OCI-LY7 (cell line): Measurements from ENCODE around the gene ANKRA2. TPM values are rescaled to one million over a fixed set of nuclear protein-coding genes. Genes with fewer than 3 reads are reported as not detected.

Source experiments
- BruUV-seq: library from RNA; stranded (reverse); fragments of 400-500 nt; replicated peaks from 2 replicates; lab custom pipeline; 2021; lab: Mats Ljungman, UMichigan
- CTCF ChIA-PET: fragments of 300-600 bp; sonication (Branson Sonifier 250); formaldehyde crosslinking; loops from one replicate; lab custom pipeline; 2022; ENCODE audit warnings: antibody characterized with exemption; ENCODE audit not compliant: unreplicated experiment; lab: Charles Lee
- POLR2A ChIA-PET: fragments of 300-600 bp; sonication (Branson Sonifier 250); formaldehyde crosslinking; loops from one replicate; lab custom pipeline; 2022; ENCODE audit warnings: antibody characterized with exemption; lab: Charles Lee
- DNase-seq: peaks from one replicate; pipeline ENCODE4 v3.0.0-alpha.2; 2015; ENCODE audit warnings: low spot score
- H2AFZ ChIP-seq: fragments of 200-600 bp; sonication (generic), shearing (Covaris generic); 2 replicates; pipeline ENCODE4 v1.6.1; 2014; ENCODE audit warnings: mild to moderate bottlenecking, antibody characterized with exemption, low read length, moderate library complexity
- H3K27ac ChIP-seq: fragments of 200-600 bp; sonication (generic); 2 replicates; pipeline ENCODE4 v1.5.1; 2014; ENCODE audit warnings: mixed run types, low read depth, mild to moderate bottlenecking, moderate library complexity, low read length, inconsistent platforms; ENCODE audit not compliant: poor library complexity, severe bottlenecking
- H3K36me3 ChIP-seq: fragments of 200-600 bp; sonication (generic); 2 replicates; pipeline ENCODE4 v1.6.1; 2014; ENCODE audit warnings: mild to moderate bottlenecking, antibody characterized with exemption, low read length, moderate library complexity, mixed read lengths; ENCODE audit not compliant: insufficient read depth
- H3K4me1 ChIP-seq: fragments of 200-600 bp; sonication (generic); 2 replicates; pipeline ENCODE4 v1.5.1; 2014; ENCODE audit warnings: mild to moderate bottlenecking, low read length; ENCODE audit not compliant: insufficient read depth, poor library complexity, severe bottlenecking
- H3K4me2 ChIP-seq: fragments of 200-600 bp; sonication (generic); 2 replicates; pipeline ENCODE4 v1.6.1; 2014; ENCODE audit warnings: mild to moderate bottlenecking, low read length
- H3K4me3 ChIP-seq: fragments of 200-600 bp; sonication (generic); 2 replicates; pipeline ENCODE4 v1.5.1; 2014; ENCODE audit warnings: mild to moderate bottlenecking, low read depth, low read length; ENCODE audit not compliant: poor library complexity, severe bottlenecking
- H3K79me2 ChIP-seq: fragments of 200-600 bp; sonication (generic); 2 replicates; pipeline ENCODE4 v1.6.1; 2016; ENCODE audit warnings: low read depth, mild to moderate bottlenecking, low read length, moderate library complexity, mixed read lengths; ENCODE audit not compliant: insufficient read depth
- H3K9me2 ChIP-seq: fragments of 200-600 bp; sonication (generic); 2 replicates; pipeline ENCODE4 v1.6.1; 2016; ENCODE audit warnings: mild to moderate bottlenecking, low read length, mixed read lengths; ENCODE audit not compliant: insufficient read depth
- H3K9me3 ChIP-seq: fragments of 200-600 bp; sonication (generic); 2 replicates; pipeline ENCODE4 v1.6.1; 2014; ENCODE audit warnings: mild to moderate bottlenecking, mixed run types, low read length, mixed read lengths
- H4K20me1 ChIP-seq: fragments of 200-600 bp; sonication (generic); 2 replicates; pipeline ENCODE4 v1.6.1; 2014; ENCODE audit warnings: mild to moderate bottlenecking, antibody characterized with exemption, low read length, moderate library complexity, mixed read lengths; ENCODE audit not compliant: insufficient read depth
- CTCF ChIP-seq: fragments of 200-600 bp; sonication (generic); conservative IDR thresholded peaks from 2 replicates; pipeline ENCODE4 v1.5.1; 2014; ENCODE audit warnings: mild to moderate bottlenecking, antibody characterized with exemption, low read length, moderate library complexity, mixed read lengths
- EZH2phosphoT487 ChIP-seq: fragments of 200-600 bp; sonication (generic); IDR thresholded peaks from 2 replicates; pipeline ENCODE4 v1.6.1; 2018; ENCODE audit warnings: low read depth, borderline replicate concordance, mild to moderate bottlenecking, mixed run types, antibody characterized with exemption, low read length, moderate library complexity, mixed read lengths
- intact Hi-C: fragments of 100-400 bp; cut with micrococcal nuclease; formaldehyde crosslinking; loops from one replicate; pipeline ENCODE4 v1.10.0; 2022; ENCODE audit not compliant: unreplicated experiment
- total RNA-seq, 2 experiments: library from RNA; depleted of rRNA in 1 of 2; stranded (reverse); fragments of >200 nt in 1 of 2; shearing (Covaris generic) in 1 of 2; gene quantifications; 2 replicates each; pipeline ENCODE4 v1.2.3, GENCODE V29; 2014 to 2022

The ANKRA2 gene
- total RNA-seq, 2 experiments from 2014 or later = 13.1 to 17.5 TPM

- Histone ChIP-seq H3K27ac (no peak overlapping the region), H3K36me3 (no peaks in the 10 kb centered on the region), H4K20me1 (no peaks in the 10 kb centered on the region), H3K4me3 (no peak overlapping the region), H3K4me1 (no peaks in the 10 kb centered on the region), H3K9me2 (no peaks in the 10 kb centered on the region), H2AFZ (no peak overlapping the region), H3K4me2 (no peak overlapping the region), H3K79me2 (no peaks in the 10 kb centered on the region), H3K9me3 (no peaks in the 10 kb centered on the region)
- intact Hi-C loops = no loop called here
- POLR2A ChIA-PET = interaction anchor here (0.6 kb wide), 1 partner anchor 136 kb away, joined by 3 read pairs; no protein-coding TSS in a partner anchor
- BruUV-seq = no TSS peak
- CTCF ChIA-PET = no interaction called here
- no peak for DNase-seq
- TF ChIP-seq CTCF (no peak), EZH2phosphoT487 (no peak)
Observed at GRCh38 chr5:73542020-73542419, 23.4 kb downstream of the ANKRA2 start.

GRCh38 chr5:73540192-73540591, 25.2 kb downstream of the ANKRA2 start:
- BruUV-seq = no TSS peak
- no peak overlapping the region for H3K4me3 ChIP-seq
- ChIA-PET CTCF (no interaction called here), POLR2A (no interaction called here)
- no peaks in the 10 kb centered on the region for H4K20me1 ChIP-seq
- H2AFZ ChIP-seq = no peak overlapping the region
- no peak for DNase-seq
- H3K27ac ChIP-seq = no peak overlapping the region
- no peaks in the 10 kb centered on the region for H3K36me3 ChIP-seq
- no peaks in the 10 kb centered on the region for H3K9me3 ChIP-seq
- no peaks in the 10 kb centered on the region for H3K79me2 ChIP-seq
- no peaks in the 10 kb centered on the region for H3K4me1 ChIP-seq
- H3K4me2 ChIP-seq = no peak overlapping the region
- intact Hi-C loops = no loop called here
- TF ChIP-seq EZH2phosphoT487 = no peak
- no peak for TF ChIP-seq CTCF
- H3K9me2 ChIP-seq = no peaks in the 10 kb centered on the region

- TF ChIP-seq CTCF (no peak), EZH2phosphoT487 (no peak)
- BruUV-seq = no TSS peak
- Histone ChIP-seq H3K4me3 (no peak overlapping the region), H3K9me2 (no peaks in the 10 kb centered on the region), H3K9me3 (no peaks in the 10 kb centered on the region), H3K36me3 (no peaks in the 10 kb centered on the region), H4K20me1 (no peaks in the 10 kb centered on the region), H3K79me2 (no peaks in the 10 kb centered on the region), H3K4me1 (no peaks in the 10 kb centered on the region), H3K27ac (no peak overlapping the region), H2AFZ (no peak overlapping the region), H3K4me2 (no peak overlapping the region)
- ChIA-PET CTCF (no interaction called here), POLR2A (interaction anchor here (0.8 kb wide), 1 partner anchor 429 kb away, joined by 3 read pairs; no protein-coding TSS in a partner anchor)
- intact Hi-C loops = loop anchor here (5.0 kb wide), 1 partner anchor 457 kb away; no protein-coding TSS in a partner anchor
- no peak for DNase-seq
Observed at GRCh38 chr5:73539730-73540129, 25.7 kb downstream of the ANKRA2 start.
